ENCODE data around the gene LRRC15. TPM values are rescaled to one million over a fixed set of nuclear protein-coding genes. Genes with fewer than 3 reads are reported as not detected.

Gene LRRC15
- polyA plus RNA-seq, 1 donor, result 0.03 TPM

DNA sequence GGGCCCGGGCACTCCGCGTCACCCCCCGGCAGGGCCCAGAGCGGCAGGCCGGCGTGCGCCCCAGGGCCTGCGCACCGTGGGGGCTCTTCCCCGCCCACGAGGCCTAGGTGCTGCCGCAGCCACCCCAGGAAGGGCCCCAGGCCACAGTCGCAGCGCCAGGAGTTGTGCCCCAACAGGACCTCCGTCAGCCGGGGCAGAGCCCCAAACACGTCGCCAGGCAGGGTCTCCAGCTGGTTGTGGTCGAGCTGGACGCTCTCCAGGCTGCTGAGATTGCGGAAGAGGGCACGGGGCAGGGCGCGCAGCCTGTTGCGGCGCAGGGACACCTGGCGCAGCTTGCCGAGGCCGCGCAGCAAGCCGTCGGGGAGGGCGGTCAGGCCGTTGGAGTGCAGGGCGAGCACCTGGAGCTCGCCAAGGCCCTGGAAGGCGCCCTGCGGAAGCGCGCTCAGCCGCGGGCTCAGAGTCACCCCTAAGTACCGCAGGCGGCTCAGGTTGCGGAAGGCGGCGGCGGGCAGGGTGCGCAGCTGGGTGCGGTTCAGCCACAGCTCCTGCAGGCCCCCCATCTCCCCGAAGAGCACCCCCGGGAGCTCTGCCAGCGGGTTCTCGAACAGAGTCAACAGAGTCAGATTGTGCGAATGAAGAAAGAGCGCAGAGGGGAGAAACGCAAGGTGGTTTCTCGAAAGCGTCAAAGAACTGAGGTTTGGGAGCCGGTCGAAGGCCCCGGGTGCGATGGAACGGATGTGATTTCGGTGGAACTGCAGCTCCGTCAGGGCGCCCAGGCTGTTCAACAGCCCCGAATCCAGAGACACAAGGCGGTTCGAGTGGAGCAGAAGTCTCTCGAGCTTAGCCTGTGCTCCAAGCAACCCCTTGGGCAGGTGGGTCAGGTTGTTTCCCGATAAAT lies 27.6 kb upstream of the LRRC15 start:
- DNase-seq, result peak in 1 of 2 donors; percentile 28
- no peak overlapping the region for H3K4me3 ChIP-seq (ENCODE audit: low read length)
- H3K9me3 ChIP-seq (ENCODE audit: control insufficient read depth, low read depth, low read length), result peaks cover 11% of the 10 kb centered on the region
- WGBS (ENCODE audit: insufficient coverage, low lambda C conversion rate), result no CpG with 5 or more reads among the region's 73 CpGs
- H3K27ac ChIP-seq (ENCODE audit: low read length), result no peak overlapping the region
- H3K27me3 ChIP-seq (ENCODE audit: control insufficient read depth, insufficient read depth, low read length), result peaks cover 21% of the 10 kb centered on the region
- H3K36me3 ChIP-seq (ENCODE audit: control insufficient read depth, insufficient read depth, low read length), result no peaks in the 10 kb centered on the region
- H3K4me1 ChIP-seq (ENCODE audit: control insufficient read depth, insufficient read depth, low read length), result peaks cover 24% of the 10 kb centered on the region

DNA sequence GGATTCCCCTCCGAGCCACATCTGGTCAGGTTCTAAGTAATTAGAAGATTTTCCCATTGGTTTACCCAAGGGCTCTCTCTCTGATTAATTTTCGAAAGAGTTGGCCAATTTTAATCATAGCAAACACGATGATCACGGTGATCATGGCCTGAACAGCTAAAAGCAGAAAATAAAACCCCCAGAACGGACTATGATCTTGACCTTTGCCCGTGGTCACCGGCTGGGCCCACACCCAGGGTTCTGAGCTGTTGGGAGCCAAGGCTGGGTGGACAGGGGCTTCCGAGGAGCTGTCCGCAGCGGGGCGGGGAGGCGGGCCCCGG lies 27.0 kb upstream of the LRRC15 start:
- Histone ChIP-seq H3K27ac (ENCODE audit: low read length) (peak overlapping the region; percentile 73), H3K27me3 (ENCODE audit: control insufficient read depth, insufficient read depth, low read length) (peaks cover 21% of the 10 kb centered on the region), H3K4me3 (ENCODE audit: low read length) (no peak overlapping the region)

DNA sequence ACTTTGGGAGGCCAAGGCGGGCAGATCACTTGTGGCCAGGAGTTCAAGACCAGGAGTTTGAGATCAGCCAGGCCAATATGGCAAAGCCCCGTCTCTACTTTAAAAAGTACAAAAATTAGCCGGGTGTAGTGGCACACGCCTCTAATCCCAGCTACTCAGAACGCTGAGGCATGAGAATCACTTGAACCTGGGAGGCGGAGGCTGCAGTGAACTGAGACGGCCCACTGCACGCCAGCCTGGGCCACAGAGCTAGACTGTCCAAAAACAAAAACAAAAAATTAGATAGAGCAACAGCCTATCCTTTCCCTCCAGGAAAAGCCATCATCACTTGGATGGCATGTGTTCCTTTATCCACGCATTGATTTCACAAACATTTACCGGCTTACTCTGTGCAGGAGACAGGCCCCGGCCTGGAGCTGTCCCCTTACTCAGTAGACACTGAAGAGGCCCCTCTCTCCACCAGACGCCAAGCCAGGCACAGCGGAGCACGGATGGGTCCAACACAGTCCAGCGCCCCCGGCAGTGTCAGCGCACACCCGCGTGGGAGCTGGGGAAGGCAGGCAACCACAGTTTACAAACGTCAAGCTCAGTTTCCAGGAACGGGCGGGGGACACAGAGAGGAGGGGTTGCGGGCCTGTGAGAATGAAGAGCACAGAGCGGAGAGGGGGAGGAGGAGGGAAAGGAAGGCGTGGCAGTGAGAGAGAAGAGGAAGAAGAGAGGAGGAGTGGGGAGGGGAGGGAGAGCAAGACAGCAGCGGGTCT lies 26.4 kb upstream of the LRRC15 start:
- no peak overlapping the region for H3K4me3 ChIP-seq (ENCODE audit: low read length)
- H3K27me3 ChIP-seq (ENCODE audit: control insufficient read depth, insufficient read depth, low read length), result peaks cover 21% of the 10 kb centered on the region

More for the DNA sequence above, 27.0 kb upstream of the LRRC15 start:
- WGBS (ENCODE audit: insufficient coverage, low lambda C conversion rate), result no CpG with 5 or more reads among the region's 13 CpGs
- H3K9me3 ChIP-seq (ENCODE audit: control insufficient read depth, low read depth, low read length), result peaks cover 11% of the 10 kb centered on the region
- no peaks in the 10 kb centered on the region for H3K36me3 ChIP-seq (ENCODE audit: control insufficient read depth, insufficient read depth, low read length)
- H3K4me1 ChIP-seq (ENCODE audit: control insufficient read depth, insufficient read depth, low read length), result peaks cover 24% of the 10 kb centered on the region
- no peak for DNase-seq

DNA sequence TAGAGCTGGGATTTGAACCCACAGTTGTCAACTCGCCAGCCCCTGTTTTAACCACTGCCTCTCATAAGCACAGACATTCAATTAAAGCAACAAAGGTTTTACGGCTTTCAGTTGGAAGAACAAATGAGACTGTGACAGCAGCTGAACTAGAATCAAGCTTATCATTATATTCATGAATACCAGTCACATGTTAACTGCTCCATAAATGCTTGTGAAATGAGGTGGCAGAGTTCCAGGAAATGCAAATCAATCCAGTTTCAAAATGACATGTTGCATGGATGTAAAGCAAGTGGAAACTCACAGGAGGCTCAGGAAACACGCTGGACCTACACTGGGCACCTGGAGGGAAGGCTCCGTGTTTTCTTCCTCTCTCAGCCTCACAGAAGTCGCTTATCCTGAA lies 25.7 kb upstream of the LRRC15 start:
- WGBS (ENCODE audit: insufficient coverage, low lambda C conversion rate), result no CpG with 5 or more reads among the region's 5 CpGs
- peak; percentile 89 to 97 for DNase-seq
- H3K9me3 ChIP-seq (ENCODE audit: control insufficient read depth, low read depth, low read length), result peaks cover 11% of the 10 kb centered on the region
- peaks cover 21% of the 10 kb centered on the region for H3K27me3 ChIP-seq (ENCODE audit: control insufficient read depth, insufficient read depth, low read length)
- peaks cover 24% of the 10 kb centered on the region for H3K4me1 ChIP-seq (ENCODE audit: control insufficient read depth, insufficient read depth, low read length)
- H3K36me3 ChIP-seq (ENCODE audit: control insufficient read depth, insufficient read depth, low read length), result no peaks in the 10 kb centered on the region
- no peak overlapping the region for H3K4me3 ChIP-seq (ENCODE audit: low read length)
- peak overlapping the region; percentile 73 for H3K27ac ChIP-seq (ENCODE audit: low read length)

More for the DNA sequence above, 26.4 kb upstream of the LRRC15 start:
- H3K27ac ChIP-seq (ENCODE audit: low read length), result peak overlapping the region; percentile 73
- H3K36me3 ChIP-seq (ENCODE audit: control insufficient read depth, insufficient read depth, low read length), result no peaks in the 10 kb centered on the region
- H3K9me3 ChIP-seq (ENCODE audit: control insufficient read depth, low read depth, low read length), result peaks cover 11% of the 10 kb centered on the region
- peak; percentile 66 to 82 for DNase-seq
- 7% methylated on average over 3 of the region's 26 CpGs for WGBS (ENCODE audit: insufficient coverage, low lambda C conversion rate)
- peaks cover 24% of the 10 kb centered on the region for H3K4me1 ChIP-seq (ENCODE audit: control insufficient read depth, insufficient read depth, low read length)

DNA sequence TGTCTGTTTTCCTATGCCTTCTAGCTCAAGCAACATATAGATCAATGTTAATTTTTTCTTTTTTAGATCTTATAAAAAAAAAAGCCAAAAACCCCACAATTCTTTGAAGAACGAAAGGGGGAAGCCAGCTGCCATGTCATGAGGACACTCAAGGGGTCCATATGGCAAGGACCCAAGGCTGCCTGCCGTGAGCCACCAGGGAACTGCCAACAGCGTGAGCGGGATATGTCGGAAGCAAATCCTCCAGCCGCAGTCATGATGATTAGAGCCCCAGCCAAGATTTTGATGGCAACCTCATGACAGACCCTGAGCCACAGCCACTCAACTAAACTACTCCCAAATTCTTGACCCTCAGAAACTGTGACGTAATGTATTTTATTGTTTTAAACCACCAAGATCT lies 23.0 kb upstream of the LRRC15 start:
- Histone ChIP-seq H3K4me3 (ENCODE audit: low read length) (no peak overlapping the region), H3K9me3 (ENCODE audit: control insufficient read depth, low read depth, low read length) (peaks cover 7% of the 10 kb centered on the region), H3K36me3 (ENCODE audit: control insufficient read depth, insufficient read depth, low read length) (no peaks in the 10 kb centered on the region), H3K27ac (ENCODE audit: low read length) (no peak overlapping the region), H3K4me1 (ENCODE audit: control insufficient read depth, insufficient read depth, low read length) (peaks cover 23% of the 10 kb centered on the region), H3K27me3 (ENCODE audit: control insufficient read depth, insufficient read depth, low read length) (peaks cover 8% of the 10 kb centered on the region)
- no peak for DNase-seq
- no CpG with 5 or more reads among the region's 7 CpGs for WGBS (ENCODE audit: insufficient coverage, low lambda C conversion rate)

DNA sequence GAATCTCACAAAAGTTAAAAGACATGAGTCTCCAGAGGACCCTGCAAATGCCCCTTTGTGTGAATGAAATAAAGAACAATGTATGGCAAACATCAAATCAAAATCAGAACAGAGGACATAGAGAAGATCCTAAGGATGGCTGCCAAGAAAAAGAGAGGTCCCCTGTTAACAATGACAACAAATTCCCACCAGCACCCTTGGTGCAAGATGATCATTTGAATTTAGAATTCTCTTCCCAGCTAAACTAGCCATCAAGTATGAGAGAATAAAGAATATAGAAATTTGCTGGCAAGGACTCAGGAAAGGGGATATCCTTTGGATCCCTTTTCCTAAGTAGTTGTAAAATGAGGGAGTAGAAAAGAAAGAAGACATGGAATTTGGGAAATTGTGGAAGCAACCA lies 21.3 kb upstream of the LRRC15 start:
- Histone ChIP-seq H3K36me3 (ENCODE audit: control insufficient read depth, insufficient read depth, low read length) (no peaks in the 10 kb centered on the region), H3K4me1 (ENCODE audit: control insufficient read depth, insufficient read depth, low read length) (peaks cover 10% of the 10 kb centered on the region), H3K27ac (ENCODE audit: low read length) (no peak overlapping the region), H3K27me3 (ENCODE audit: control insufficient read depth, insufficient read depth, low read length) (no peaks in the 10 kb centered on the region), H3K9me3 (ENCODE audit: control insufficient read depth, low read depth, low read length) (no peaks in the 10 kb centered on the region), H3K4me3 (ENCODE audit: low read length) (no peak overlapping the region)
- DNase-seq, result no peak

DNA sequence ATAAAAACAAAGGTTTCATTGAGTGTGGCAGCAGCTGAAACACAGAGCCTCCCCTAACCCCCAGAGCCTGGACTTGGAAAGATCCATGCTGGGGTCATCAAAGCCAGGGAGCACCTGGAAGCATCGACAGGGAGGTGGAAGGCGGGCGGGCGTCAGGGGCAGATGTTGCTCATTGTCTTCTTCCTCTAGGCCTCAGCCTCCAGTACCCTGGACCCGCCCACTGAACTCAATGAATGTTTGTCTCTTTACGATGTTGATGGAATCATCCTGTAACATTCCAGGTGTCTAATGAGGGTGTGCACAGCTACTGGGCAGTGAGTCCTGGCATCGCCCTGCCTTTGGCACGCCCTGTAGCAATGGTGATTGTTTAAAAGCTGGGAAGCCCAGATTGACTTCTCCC lies 19.7 kb upstream of the LRRC15 start:
- Histone ChIP-seq H3K36me3 (ENCODE audit: control insufficient read depth, insufficient read depth, low read length) (no peaks in the 10 kb centered on the region), H3K9me3 (ENCODE audit: control insufficient read depth, low read depth, low read length) (no peaks in the 10 kb centered on the region), H3K27me3 (ENCODE audit: control insufficient read depth, insufficient read depth, low read length) (no peaks in the 10 kb centered on the region), H3K27ac (ENCODE audit: low read length) (no peak overlapping the region), H3K4me3 (ENCODE audit: low read length) (no peak overlapping the region), H3K4me1 (ENCODE audit: control insufficient read depth, insufficient read depth, low read length) (no peaks in the 10 kb centered on the region)
- no CpG with 5 or more reads among the region's 8 CpGs for WGBS (ENCODE audit: insufficient coverage, low lambda C conversion rate)
- no peak for DNase-seq

DNA sequence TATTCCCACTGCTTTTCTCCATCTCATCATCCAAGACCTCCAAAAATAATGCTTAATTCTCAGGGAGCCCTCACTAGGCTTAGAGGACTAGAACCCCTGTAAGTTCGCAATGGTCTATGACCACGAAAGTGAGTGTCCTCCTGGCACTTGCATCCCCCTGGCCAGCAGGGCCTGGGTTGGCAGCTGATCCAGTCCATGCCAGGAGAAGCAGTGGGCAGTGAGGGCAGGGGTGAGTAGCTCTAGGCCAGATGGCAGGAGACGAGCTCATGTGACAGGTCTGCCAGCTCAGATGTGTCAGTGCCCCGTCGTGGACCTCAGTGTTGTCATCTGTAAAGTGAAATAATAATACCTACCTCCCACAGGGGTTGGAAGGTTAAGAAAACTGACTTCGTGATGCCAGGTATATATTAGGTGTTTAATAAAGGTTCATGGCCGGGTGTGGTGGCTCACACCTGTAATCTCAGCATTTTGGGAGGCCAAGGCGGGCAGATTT lies 18.4 kb upstream of the LRRC15 start:
- Histone ChIP-seq H3K27me3 (ENCODE audit: control insufficient read depth, insufficient read depth, low read length) (no peaks in the 10 kb centered on the region), H3K9me3 (ENCODE audit: control insufficient read depth, low read depth, low read length) (no peaks in the 10 kb centered on the region), H3K4me1 (ENCODE audit: control insufficient read depth, insufficient read depth, low read length) (no peaks in the 10 kb centered on the region), H3K4me3 (ENCODE audit: low read length) (no peak overlapping the region), H3K36me3 (ENCODE audit: control insufficient read depth, insufficient read depth, low read length) (no peaks in the 10 kb centered on the region), H3K27ac (ENCODE audit: low read length) (no peak overlapping the region)
- no peak for DNase-seq
- no CpG with 5 or more reads among the region's 8 CpGs for WGBS (ENCODE audit: insufficient coverage, low lambda C conversion rate)

DNA sequence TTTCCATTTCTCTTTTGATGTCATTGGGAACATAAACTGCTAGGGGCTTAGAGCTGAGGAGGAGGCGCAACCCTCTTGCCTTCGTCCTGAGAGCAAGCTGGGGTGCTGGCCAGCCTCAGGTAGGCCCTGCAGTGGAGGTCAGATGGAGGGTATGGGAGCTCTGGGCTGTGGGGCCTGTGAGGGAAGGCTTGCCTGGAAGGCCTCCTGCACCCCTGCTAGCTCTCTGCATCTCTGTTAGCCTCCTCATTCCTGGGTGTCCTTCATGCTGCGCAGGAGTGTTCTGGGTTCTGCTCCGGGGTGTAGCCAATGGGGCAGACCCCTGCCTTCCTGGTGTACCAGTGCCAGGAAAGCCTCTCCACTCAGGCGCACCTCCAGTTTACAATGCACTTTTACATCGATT lies 17.7 kb upstream of the LRRC15 start:
- H3K4me3 ChIP-seq (ENCODE audit: low read length), result no peak overlapping the region
- H3K27ac ChIP-seq (ENCODE audit: low read length), result no peak overlapping the region
- no peak for DNase-seq
- peaks cover 3% of the 10 kb centered on the region for H3K27me3 ChIP-seq (ENCODE audit: control insufficient read depth, insufficient read depth, low read length)
- no peaks in the 10 kb centered on the region for H3K9me3 ChIP-seq (ENCODE audit: control insufficient read depth, low read depth, low read length)
- H3K36me3 ChIP-seq (ENCODE audit: control insufficient read depth, insufficient read depth, low read length), result no peaks in the 10 kb centered on the region
- no CpG with 5 or more reads among the region's 6 CpGs for WGBS (ENCODE audit: insufficient coverage, low lambda C conversion rate)
- H3K4me1 ChIP-seq (ENCODE audit: control insufficient read depth, insufficient read depth, low read length), result no peaks in the 10 kb centered on the region

DNA sequence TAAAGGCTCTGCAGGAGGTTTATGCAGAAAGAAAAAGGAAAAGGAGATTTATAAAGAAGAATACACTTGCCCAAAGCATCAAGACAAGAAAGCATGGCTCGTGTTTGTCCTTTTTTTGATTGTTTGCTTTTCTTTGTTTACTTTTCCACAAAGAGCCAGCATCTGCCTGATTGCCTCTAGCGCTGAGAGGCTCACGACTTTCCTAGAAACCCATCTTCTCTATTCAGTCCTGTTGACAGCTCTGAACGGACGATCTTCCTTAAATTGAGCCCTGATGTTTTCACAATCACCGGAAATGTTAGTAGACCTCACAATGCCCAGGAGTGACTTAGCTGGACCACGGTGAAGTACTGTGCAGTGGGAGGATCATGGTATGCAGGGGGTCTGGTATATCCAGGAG lies 17.1 kb upstream of the LRRC15 start:
- no peak for DNase-seq
- no peaks in the 10 kb centered on the region for H3K4me1 ChIP-seq (ENCODE audit: control insufficient read depth, insufficient read depth, low read length)
- H3K4me3 ChIP-seq (ENCODE audit: low read length), result no peak overlapping the region
- H3K27ac ChIP-seq (ENCODE audit: low read length), result no peak overlapping the region
- no peaks in the 10 kb centered on the region for H3K36me3 ChIP-seq (ENCODE audit: control insufficient read depth, insufficient read depth, low read length)
- H3K9me3 ChIP-seq (ENCODE audit: control insufficient read depth, low read depth, low read length), result no peaks in the 10 kb centered on the region
- H3K27me3 ChIP-seq (ENCODE audit: control insufficient read depth, insufficient read depth, low read length), result peaks cover 3% of the 10 kb centered on the region
- WGBS (ENCODE audit: insufficient coverage, low lambda C conversion rate), result 60% methylated on average over 1 of the region's 7 CpGs

Measured in large intestine (tissue), 3 donors.